Omental fat pad (tissue), 4 donors: ENCODE measurements around the gene ZNF382. TPM values are rescaled to one million over a fixed set of nuclear protein-coding genes. Genes with fewer than 3 reads are reported as not detected.

Experiments
- ATAC-seq: fragments of 150-250 bp; one replicate; pipeline ENCODE4 v1.9.1; 2016; ENCODE audit warnings: mild to moderate bottlenecking, moderate library complexity; ENCODE audit not compliant: low FRiP score
- DNase-seq: peaks from one replicate; pipeline ENCODE4 v3.0.0-alpha.2; 2019; ENCODE audit warnings: low spot score
- CTCF ChIP-seq, 3 donors: fragments of 450-650 bp; IDR thresholded peaks; one replicate each; pipeline ENCODE4 v1.5.1; 2016 to 2017; ENCODE audit warnings: antibody characterized with exemption in 3 of 3, mild to moderate bottlenecking in 3 of 3, moderate library complexity in 2 of 3
- total RNA-seq, 4 donors: library from RNA; depleted of rRNA; stranded (reverse); fragments of >200 nt; gene quantifications; one replicate each; pipeline ENCODE4 v1.1.0, GENCODE V29; 2016

ZNF382 gene
- total RNA-seq, 4 donors from 2014 or later: 0.79 to 5.0 (median 4.3) TPM

- ATAC-seq (no peak), DNase-seq (no peak)
- TF ChIP-seq CTCF (IDR thresholded peaks at IDR 0.05): no peak
These were observed 33.9 kb downstream of the ZNF382 start for GRCh38 chr19:36638862-36639510.

- ATAC-seq: no peak
- DNase-seq: no peak
- no peak for TF ChIP-seq CTCF (IDR thresholded peaks at IDR 0.05)
These were observed 41.6 kb downstream of the ZNF382 start for GRCh38 chr19:36646746-36647145.

- no peak for ATAC-seq
- TF ChIP-seq CTCF (IDR thresholded peaks at IDR 0.05): no peak
- no peak for DNase-seq
These were observed 47.8 kb downstream of the ZNF382 start for GRCh38 chr19:36652958-36653357.

GRCh38 chr19:36665832-36666231 lies 60.7 kb downstream of the ZNF382 start:
- ATAC-seq (no peak), DNase-seq (no peak)
- no peak for TF ChIP-seq CTCF (IDR thresholded peaks at IDR 0.05)

- DNase-seq (no peak), ATAC-seq (no peak)
- TF ChIP-seq CTCF (IDR thresholded peaks at IDR 0.05): no peak
These were observed 63.5 kb downstream of the ZNF382 start for GRCh38 chr19:36668646-36669045.

- ATAC-seq: no peak
- no peak for TF ChIP-seq CTCF (IDR thresholded peaks at IDR 0.05)
- DNase-seq: no peak
These were observed 67.3 kb downstream of the ZNF382 start for GRCh38 chr19:36672368-36672767.

GRCh38 chr19:36674201-36674600 lies 69.1 kb downstream of the ZNF382 start:
- ATAC-seq: no peak
- no peak for TF ChIP-seq CTCF (IDR thresholded peaks at IDR 0.05)
- no peak for DNase-seq
